Measurements from ENCODE around the gene PDE4B. TPM values are rescaled to one million over a fixed set of nuclear protein-coding genes. Genes with fewer than 3 reads are reported as not detected.

PDE4B gene
- total RNA-seq, 1 donor from 2014 or later = 3.8 TPM

DNA sequence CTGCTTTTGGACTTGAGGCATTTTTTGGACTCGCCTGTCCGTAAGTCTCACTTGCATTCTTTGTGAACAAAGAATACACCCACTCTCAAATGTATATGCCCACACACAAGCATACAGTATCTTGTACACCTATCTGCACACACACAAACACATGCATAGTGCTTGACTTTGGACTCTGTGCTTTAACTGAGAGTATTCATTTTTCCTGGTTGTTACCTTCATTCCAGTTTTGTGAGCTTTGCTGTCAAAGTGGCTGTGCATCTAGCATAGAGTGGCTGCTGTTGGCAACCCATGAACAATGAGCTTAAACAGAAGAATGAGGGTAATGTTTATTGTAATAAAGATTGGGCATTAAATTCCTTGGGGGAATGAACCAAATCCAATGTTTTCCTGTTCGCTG lies 199.0 kb downstream of the PDE4B start:
- DNase-seq (ENCODE audit: low read depth) = no peak
- TF ChIP-seq, protein P1, sequence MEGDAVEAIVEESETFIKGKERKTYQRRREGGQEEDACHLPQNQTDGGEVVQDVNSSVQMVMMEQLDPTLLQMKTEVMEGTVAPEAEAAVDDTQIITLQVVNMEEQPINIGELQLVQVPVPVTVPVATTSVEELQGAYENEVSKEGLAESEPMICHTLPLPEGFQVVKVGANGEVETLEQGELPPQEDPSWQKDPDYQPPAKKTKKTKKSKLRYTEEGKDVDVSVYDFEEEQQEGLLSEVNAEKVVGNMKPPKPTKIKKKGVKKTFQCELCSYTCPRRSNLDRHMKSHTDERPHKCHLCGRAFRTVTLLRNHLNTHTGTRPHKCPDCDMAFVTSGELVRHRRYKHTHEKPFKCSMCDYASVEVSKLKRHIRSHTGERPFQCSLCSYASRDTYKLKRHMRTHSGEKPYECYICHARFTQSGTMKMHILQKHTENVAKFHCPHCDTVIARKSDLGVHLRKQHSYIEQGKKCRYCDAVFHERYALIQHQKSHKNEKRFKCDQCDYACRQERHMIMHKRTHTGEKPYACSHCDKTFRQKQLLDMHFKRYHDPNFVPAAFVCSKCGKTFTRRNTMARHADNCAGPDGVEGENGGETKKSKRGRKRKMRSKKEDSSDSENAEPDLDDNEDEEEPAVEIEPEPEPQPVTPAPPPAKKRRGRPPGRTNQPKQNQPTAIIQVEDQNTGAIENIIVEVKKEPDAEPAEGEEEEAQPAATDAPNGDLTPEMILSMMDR (conservative IDR thresholded peaks at IDR 0.05; ENCODE audit: low read depth, low read length) = no peak
- no peak overlapping the region for H3K4me3 ChIP-seq (ENCODE audit: low read depth, low read length)

DNA sequence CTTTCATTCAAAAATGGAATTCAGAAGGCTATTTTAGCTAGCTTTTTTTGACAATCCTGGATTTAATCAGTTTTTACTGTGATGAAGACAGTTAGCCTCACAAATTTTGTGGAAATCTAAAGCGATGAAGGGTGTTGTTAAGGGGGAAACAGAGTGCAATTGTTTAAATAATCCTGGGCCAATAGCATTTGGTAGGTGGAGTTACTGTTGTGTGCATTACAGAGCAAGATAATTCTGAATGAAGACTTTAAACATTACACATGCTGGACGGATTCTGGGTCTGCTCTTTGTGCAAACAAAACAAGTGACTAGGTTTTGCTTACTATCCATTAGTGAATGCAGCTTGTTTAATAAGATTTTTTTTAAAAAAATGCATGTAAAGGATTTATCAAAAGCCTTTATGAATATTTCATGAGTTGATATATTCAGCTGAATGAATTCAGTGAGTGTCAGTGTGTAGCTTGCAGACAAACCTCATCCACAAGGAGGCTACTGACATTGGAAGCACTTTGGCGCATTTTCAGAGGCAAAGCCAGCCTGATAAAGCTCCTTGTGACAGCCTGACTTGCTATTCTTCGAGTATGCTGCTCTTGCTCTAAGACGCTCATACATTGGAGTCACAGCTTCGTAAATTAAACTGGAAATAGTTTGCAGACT lies 199.6 kb downstream of the PDE4B start:
- H3K4me3 ChIP-seq (ENCODE audit: low read depth, low read length) = no peak overlapping the region
- DNase-seq (ENCODE audit: low read depth) = no peak
- TF ChIP-seq, protein P1 (conservative IDR thresholded peaks at IDR 0.05; ENCODE audit: low read depth, low read length) = no peak

DNA sequence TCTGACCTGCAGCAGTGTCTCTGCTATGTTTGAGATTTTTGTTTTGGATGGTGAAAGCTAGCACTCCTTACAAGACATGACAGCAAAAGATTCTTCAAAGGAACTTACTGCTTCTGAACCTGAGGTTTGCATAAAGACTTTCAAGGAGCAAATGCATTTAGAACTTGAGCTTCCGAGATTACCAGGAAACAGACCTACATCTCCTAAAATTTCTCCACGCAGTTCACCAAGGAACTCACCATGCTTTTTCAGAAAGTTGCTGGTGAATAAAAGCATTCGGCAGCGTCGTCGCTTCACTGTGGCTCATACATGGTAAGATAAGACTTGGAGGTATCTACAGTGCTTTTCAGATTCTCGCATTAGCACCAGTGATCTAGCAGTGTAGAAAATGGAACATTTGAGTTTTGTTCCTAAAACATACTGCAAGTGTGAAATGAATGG lies 200.2 kb downstream of the PDE4B start:
- H3K4me3 ChIP-seq (ENCODE audit: low read depth, low read length) = no peak overlapping the region
- DNase-seq (ENCODE audit: low read depth) = no peak
- TF ChIP-seq, protein P1 (conservative IDR thresholded peaks at IDR 0.05; ENCODE audit: low read depth, low read length) = no peak

DNA sequence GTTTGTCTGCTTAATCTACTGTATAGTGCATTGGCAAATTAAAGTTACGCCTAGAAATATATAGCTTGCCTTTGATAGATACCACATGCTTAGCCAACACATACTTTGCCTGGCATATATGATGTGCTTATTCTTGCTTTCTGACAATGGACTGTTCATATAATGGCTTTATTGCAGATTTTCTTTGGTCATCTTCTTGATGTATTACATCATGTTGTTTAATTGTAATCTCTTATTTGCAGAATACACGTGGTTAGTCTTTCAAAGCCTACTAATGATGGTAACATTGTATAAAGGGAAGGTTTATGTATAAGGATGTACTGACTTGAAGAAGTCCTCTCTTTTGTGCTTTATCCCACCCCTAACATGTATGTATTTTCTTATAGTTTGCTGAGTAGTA lies 201.5 kb downstream of the PDE4B start:
- TF ChIP-seq, protein P1 (conservative IDR thresholded peaks at IDR 0.05; ENCODE audit: low read depth, low read length) = no peak
- H3K4me3 ChIP-seq (ENCODE audit: low read depth, low read length) = no peak overlapping the region
- DNase-seq (ENCODE audit: low read depth) = no peak

DNA sequence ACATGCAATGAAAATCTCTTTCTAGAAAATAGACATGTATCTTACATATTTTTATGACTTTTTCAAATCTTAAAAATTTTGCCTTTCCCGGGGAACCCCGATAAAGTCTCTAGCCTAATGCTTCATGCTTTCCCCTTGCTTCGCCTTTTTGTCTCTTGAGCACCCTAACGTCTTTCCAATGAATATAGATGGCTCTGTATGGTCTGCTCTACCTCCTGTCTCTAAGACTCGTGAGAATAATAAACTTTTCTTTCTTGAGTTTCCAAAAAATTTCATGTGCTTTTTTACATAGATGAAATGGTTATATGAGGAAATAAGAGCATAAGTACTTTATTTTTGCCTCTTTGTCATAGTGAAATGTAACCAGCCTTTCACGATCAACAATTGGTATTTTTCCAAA lies 202.6 kb downstream of the PDE4B start:
- H3K4me3 ChIP-seq (ENCODE audit: low read depth, low read length) = no peak overlapping the region
- TF ChIP-seq, protein P1 (conservative IDR thresholded peaks at IDR 0.05; ENCODE audit: low read depth, low read length) = no peak

DNA sequence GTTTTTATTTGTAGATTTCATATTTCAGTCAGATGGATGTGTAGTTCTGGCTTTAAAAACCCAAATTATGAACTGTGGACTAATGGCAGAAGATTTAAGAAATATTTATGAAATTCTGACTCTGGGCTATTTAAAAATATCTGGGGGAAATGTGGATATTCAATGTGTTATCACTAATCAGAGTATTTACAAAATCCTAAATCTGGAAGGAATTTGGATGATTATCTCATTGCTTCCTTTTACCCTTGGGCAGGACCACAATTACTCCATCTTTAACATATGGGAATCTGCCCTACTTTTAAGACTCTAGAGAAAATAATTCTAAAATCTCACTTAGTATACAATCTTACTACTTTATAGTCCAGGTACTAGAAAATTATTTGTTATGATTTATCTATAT lies 203.2 kb downstream of the PDE4B start:
- DNase-seq (ENCODE audit: low read depth) = no peak
- no peak overlapping the region for H3K4me3 ChIP-seq (ENCODE audit: low read depth, low read length)
- TF ChIP-seq, protein P1 (conservative IDR thresholded peaks at IDR 0.05; ENCODE audit: low read depth, low read length) = no peak

More for the DNA sequence above, 202.6 kb downstream of the PDE4B start:
- DNase-seq (ENCODE audit: low read depth) = no peak

DNA sequence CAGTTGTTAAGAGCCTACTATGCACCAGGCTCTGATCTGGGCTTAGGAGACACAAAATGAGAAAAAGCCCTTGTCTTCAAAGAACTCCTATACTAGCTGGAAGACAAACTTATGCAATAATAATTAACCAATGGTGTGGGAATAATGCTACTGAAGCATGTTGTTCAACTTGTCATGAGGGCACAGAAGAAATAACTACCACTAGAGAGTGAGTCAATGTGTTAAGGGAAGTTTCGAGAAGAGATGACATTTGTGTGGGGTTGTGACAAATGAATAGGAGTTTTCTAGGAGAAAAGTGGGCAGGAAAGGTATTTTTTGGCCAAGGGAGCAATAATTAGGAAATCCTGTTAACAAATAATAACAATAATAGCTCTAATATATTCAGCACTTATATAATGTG lies 205.0 kb downstream of the PDE4B start:
- no peak overlapping the region for H3K4me3 ChIP-seq (ENCODE audit: low read depth, low read length)
- peak; percentile 0 for DNase-seq (ENCODE audit: low read depth)
- TF ChIP-seq, protein P1 (conservative IDR thresholded peaks at IDR 0.05; ENCODE audit: low read depth, low read length) = no peak

Data from epithelial cell of proximal tubule (primary cell).